Neural cell (in vitro differentiated cells): Measurements from ENCODE around the gene AP1S3.

Experiments
- EP300 ChIP-seq: fragments of 450-650 bp; conservative IDR thresholded peaks from 2 replicates; pipeline ENCODE4 v1.6.1; 2014; ENCODE audit warnings: antibody characterized with exemption, mild to moderate bottlenecking, moderate library complexity; ENCODE audit not compliant: poor library complexity, severe bottlenecking
- MXI1 ChIP-seq: fragments of 450-650 bp; conservative IDR thresholded peaks from 2 replicates; pipeline ENCODE4 v1.6.1; 2014; ENCODE audit warnings: antibody characterized with exemption, mild to moderate bottlenecking; ENCODE audit not compliant: poor library complexity, severe bottlenecking
- POLR2AphosphoS5 ChIP-seq: IDR thresholded peaks from 2 replicates; pipeline ENCODE4 v1.6.1; 2012
- SMC3 ChIP-seq: fragments of 450-650 bp; conservative IDR thresholded peaks from 2 replicates; pipeline ENCODE4 v1.6.1; 2014; ENCODE audit warnings: antibody characterized with exemption, mild to moderate bottlenecking, moderate library complexity; ENCODE audit not compliant: poor library complexity
- TAF1 ChIP-seq: IDR thresholded peaks from 2 replicates; pipeline ENCODE4 v1.6.1; 2012; ENCODE audit warnings: low read depth
- TF ChIP-seq, protein P1 (sequence below): fragments of 450-650 bp; IDR thresholded peaks from 2 replicates; pipeline ENCODE4 v1.5.1; 2014; ENCODE audit warnings: antibody characterized with exemption, mild to moderate bottlenecking, moderate library complexity; ENCODE audit not compliant: poor library complexity, severe bottlenecking

DNA sequence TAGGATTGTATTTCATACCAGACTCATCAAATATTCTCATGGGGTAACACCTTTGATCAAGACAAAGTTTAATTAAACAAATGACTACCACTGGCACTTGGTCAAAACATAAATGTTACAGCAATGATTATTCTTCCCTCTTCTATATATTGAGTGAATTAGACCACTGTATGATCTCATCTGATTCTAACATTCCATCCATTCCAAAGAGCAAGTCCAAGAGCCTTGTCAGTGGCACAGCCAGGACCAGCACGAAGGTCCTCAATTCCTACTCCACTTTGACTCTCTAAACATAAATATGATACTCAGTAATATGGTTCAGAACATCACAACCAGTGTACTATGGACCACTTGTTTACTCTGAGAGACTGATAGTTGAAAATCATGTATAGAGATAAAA, 86.4 kb downstream of the AP1S3 start:
- TF ChIP-seq, protein P1, sequence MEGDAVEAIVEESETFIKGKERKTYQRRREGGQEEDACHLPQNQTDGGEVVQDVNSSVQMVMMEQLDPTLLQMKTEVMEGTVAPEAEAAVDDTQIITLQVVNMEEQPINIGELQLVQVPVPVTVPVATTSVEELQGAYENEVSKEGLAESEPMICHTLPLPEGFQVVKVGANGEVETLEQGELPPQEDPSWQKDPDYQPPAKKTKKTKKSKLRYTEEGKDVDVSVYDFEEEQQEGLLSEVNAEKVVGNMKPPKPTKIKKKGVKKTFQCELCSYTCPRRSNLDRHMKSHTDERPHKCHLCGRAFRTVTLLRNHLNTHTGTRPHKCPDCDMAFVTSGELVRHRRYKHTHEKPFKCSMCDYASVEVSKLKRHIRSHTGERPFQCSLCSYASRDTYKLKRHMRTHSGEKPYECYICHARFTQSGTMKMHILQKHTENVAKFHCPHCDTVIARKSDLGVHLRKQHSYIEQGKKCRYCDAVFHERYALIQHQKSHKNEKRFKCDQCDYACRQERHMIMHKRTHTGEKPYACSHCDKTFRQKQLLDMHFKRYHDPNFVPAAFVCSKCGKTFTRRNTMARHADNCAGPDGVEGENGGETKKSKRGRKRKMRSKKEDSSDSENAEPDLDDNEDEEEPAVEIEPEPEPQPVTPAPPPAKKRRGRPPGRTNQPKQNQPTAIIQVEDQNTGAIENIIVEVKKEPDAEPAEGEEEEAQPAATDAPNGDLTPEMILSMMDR: no peak
- TF ChIP-seq MXI1: no peak
- TF ChIP-seq TAF1: no peak
- TF ChIP-seq EP300: no peak
- TF ChIP-seq SMC3: no peak
- no peak for TF ChIP-seq POLR2AphosphoS5
